RWPE1 (cell line): ENCODE data around the gene IP6K1.

Experiments
- CTCF ChIA-PET: fragments of 350-600 bp; sonication (Branson Sonifier 250); formaldehyde crosslinking; extraction: SDS; loops from one replicate; lab custom pipeline; 2021; lab: Yijun Ruan, JAX
- POLR2A ChIA-PET: fragments of 400-600 bp; formaldehyde crosslinking; extraction: SDS; loops from one replicate; lab custom pipeline; 2020; ENCODE audit warnings: antibody characterized with exemption; ENCODE audit not compliant: low non-redundant PET; lab: Yijun Ruan, JAX
- DNase-seq: peaks from one replicate; pipeline ENCODE4 v3.0.0; 2012; ENCODE audit warnings: low spot score
- H3K27ac ChIP-seq: fragments of 450-650 bp; 2 replicates; pipeline ENCODE4 v1.5.1; 2017
- TF ChIP-seq, protein P1 (sequence below): fragments of 450-650 bp; conservative IDR thresholded peaks from 2 replicates; pipeline ENCODE4 v1.5.1; 2017; ENCODE audit warnings: low read depth, mild to moderate bottlenecking

Gene IP6K1

DNA sequence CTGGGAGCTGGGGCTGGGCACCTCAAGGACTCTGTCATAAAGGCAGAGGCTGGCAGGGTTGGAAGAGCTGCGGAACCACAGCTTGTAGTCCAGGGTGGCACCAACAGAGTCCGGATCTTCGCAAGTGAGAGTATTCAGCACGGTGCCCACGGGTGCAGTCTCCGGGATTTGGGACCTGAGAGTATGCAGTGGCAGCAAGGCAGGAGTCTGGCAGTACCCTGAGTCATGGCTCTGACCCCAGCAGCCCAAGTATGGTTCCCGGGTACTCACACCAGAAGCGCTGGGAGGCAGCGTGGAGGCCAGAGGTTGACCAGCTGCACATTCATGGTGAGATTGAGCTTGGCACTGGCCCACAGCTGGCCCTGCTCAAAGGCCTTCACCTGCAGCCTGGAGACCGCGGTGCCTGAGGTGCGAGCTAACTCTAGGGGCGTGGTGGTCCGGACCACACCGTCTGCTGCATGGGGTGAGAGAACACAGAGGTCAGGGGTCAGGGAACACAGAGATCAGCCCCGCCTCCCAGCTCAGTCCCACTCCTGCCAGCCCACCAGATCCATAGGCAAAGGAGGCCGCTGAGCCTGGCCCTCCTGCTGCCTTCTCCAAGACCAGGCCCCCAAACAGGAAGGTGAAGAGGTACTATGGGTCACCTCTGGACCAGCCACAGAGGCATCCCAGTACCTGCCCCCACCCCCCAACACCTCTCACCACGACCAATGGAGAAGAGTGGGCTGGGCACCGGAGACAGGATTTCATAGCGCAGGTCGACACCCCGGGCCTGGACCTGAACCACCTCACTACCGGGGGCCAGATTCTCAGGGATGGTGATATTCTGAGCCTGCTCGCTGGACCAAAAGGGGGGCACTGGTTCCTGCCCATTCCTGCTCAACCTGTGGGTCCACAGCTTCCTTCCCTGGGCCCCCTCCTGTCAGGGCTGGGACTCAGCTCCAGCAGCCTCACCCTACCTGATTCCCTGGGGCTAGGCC lies 8.9 kb upstream of the IP6K1 start:
- CTCF ChIA-PET: no interaction called here
- DNase-seq: no peak
- no peak overlapping the region for H3K27ac ChIP-seq
- TF ChIP-seq, protein P1, sequence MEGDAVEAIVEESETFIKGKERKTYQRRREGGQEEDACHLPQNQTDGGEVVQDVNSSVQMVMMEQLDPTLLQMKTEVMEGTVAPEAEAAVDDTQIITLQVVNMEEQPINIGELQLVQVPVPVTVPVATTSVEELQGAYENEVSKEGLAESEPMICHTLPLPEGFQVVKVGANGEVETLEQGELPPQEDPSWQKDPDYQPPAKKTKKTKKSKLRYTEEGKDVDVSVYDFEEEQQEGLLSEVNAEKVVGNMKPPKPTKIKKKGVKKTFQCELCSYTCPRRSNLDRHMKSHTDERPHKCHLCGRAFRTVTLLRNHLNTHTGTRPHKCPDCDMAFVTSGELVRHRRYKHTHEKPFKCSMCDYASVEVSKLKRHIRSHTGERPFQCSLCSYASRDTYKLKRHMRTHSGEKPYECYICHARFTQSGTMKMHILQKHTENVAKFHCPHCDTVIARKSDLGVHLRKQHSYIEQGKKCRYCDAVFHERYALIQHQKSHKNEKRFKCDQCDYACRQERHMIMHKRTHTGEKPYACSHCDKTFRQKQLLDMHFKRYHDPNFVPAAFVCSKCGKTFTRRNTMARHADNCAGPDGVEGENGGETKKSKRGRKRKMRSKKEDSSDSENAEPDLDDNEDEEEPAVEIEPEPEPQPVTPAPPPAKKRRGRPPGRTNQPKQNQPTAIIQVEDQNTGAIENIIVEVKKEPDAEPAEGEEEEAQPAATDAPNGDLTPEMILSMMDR: no peak
- POLR2A ChIA-PET: no interaction called here

DNA sequence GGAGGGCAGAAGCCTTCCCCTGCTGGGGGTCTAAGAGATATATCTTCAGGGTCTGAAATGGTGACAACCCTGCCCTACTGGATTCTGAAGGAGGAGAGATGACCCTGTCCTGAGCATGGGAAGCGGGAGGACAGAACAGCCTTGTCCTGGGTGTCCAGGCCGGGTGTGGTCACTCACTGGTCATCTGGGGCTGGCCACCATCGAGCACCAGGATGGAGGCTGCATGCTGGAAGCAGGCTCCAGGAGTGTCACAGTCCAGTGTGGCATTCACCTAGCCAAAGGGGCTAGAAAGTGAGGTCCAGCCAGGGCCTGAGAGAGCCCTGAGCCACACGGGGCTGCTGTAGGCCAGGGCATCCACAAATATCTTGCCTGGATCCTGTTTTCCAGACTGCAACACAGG lies 8.1 kb upstream of the IP6K1 start:
- H3K27ac ChIP-seq: no peak overlapping the region
- CTCF ChIA-PET: no interaction called here
- POLR2A ChIA-PET: no interaction called here
- DNase-seq: no peak
- TF ChIP-seq, protein P1: no peak

DNA sequence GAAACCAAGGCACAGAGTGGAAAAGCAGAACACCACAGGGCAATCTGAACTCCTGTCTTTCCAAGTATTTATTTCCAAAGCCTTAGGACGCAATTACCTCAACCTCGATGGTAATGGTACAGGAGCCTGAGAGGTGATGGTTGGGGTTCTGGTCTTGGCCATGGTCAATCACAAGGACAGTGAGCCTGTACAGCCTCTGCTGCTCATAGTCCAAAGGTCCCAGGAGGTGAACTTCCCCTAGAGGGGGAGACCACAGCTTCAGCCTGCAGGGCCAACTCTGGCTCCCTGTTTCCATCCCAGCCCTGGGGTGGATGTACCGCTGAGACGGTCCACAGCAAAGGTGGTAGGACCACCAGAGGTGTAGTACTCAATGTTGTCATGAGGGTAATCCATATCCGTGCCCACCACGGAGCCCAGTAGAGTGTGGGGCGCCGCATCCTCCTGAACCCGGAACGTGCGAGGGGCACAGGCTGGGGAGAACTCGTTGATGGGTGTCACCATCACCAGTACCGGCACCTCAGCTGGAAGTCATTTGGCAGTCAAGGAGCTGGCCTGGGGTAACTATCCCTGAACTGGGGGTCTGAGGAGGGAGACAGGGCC lies 7.2 kb upstream of the IP6K1 start:
- POLR2A ChIA-PET: no interaction called here
- TF ChIP-seq, protein P1: no peak
- CTCF ChIA-PET: no interaction called here
- no peak overlapping the region for H3K27ac ChIP-seq
- DNase-seq: no peak

DNA sequence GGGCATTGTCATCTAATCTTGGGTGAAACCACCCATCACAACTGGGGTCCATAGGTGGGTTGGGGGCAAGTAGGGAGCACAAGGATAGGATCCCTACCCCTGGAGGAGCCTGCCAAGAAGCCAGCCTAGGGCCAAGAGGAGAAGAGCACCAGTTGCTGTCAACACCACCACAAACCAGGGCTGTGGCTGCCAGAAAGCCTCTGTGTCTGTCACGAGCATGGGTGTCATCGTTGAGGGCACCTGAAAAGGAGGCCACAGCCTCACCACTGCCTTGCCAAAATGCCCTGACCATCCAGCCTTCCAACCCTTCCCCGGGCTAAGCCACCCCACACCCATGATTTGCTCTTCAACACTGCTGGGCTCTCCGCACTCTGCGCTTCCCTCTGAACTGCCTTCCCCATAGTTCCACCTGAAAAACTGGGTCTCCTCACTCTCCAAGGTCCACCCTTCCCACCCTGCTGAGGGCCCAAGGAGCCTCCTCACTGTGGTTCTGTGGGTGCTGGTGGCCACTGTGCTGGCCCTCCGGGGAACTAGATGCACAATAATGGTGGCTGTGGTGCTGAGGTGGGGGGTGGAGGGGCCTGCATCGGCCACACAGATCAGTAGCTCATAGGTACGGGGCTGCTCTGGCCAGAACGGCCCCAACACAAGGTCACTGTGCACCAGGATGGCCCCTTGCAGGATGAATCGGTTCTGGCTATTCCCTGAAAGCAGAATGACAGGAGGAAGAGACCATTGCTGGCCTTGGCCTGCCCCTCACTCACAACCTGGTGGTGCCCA lies 6.2 kb upstream of the IP6K1 start:
- POLR2A ChIA-PET: no interaction called here
- CTCF ChIA-PET: no interaction called here
- TF ChIP-seq, protein P1: no peak

DNA sequence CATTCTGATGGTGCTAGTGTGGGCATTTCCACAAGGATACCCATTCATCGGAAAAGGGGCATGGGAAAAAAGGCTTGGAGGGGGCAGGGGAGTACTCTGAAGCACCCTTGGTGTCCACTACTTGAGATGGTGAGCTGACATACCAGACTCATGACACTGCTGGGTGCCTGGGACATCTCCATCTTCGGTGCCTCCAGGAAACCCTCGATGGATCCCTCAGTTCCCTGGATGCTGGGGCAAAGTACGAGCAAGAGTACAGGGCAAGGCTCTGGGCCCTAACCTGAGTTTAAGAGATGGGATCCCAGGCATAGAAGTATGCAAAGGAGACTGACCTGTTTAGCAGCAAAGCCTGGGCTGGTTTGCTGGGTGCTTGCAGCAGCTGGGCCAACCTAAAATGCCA lies 5.2 kb upstream of the IP6K1 start:
- no peak for DNase-seq
- POLR2A ChIA-PET: no interaction called here
- TF ChIP-seq, protein P1: no peak
- no peak overlapping the region for H3K27ac ChIP-seq
- CTCF ChIA-PET: interaction anchor here (0.6 kb wide), 1 partner anchor 1242 kb away, joined by 3 read pairs; no protein-coding TSS in a partner anchor

More for the DNA sequence above, 6.2 kb upstream of the IP6K1 start:
- H3K27ac ChIP-seq: no peak overlapping the region
- DNase-seq: no peak
